ENCODE measurements around the gene ERBB2.
"Not testable (repeated sequence)": the region's sequence is repeated elsewhere in the genome, so short reads cannot be mapped to it uniquely, and the experiment has no call there.

The ERBB2 gene

DNA sequence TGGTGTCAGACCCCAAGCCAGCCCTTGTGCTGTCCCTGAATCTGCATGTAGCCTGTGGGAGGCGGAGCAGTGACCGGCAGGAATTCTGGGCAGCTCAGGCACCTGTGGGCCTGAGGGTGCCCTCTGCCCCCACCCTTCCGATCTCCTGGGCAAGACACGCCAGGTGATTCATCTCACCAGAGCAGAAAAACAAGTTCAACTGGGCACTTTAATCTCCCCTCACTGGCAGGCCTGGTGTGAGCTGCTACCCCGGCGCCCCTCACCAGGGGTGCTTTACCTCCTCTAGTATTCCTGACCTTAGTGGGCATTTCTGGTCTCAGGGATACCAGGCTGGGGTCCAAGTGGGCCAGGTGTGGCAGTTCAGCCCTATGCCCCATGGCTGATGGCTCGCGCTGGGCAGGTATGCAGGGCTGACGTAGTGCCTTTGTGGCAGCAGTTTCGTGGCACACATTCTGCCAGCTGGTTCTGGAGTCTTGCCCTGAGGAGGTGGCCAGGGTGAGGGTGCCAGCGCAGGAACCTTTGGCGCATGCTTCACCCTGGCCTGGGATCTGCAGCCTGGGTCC is 6.0 kb downstream of the ERBB2 start:
- DNase-seq, result no peak

- DNase-seq, result no peak
These were observed 6.5 kb downstream of the ERBB2 start for GRCh38 chr17:39706383-39706782.

DNA sequence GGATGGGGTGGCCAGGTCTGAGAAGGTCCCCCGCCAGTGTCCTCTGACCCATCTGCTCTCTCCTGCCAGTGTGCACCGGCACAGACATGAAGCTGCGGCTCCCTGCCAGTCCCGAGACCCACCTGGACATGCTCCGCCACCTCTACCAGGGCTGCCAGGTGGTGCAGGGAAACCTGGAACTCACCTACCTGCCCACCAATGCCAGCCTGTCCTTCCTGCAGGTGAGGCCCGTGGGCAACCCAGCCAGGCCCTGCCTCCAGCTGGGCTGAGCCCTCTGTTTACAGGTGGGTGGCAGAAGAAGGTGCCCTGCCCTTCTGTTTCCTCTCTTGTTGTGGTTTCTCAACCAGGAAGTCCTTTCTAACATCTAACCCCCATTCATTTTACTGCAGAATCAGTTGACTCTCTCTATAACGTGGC is 7.1 kb downstream of the ERBB2 start:
- no peak for DNase-seq

GRCh38 chr17:39709319-39709997 is 9.6 kb downstream of the ERBB2 start:
- DNase-seq, result no peak

DNA sequence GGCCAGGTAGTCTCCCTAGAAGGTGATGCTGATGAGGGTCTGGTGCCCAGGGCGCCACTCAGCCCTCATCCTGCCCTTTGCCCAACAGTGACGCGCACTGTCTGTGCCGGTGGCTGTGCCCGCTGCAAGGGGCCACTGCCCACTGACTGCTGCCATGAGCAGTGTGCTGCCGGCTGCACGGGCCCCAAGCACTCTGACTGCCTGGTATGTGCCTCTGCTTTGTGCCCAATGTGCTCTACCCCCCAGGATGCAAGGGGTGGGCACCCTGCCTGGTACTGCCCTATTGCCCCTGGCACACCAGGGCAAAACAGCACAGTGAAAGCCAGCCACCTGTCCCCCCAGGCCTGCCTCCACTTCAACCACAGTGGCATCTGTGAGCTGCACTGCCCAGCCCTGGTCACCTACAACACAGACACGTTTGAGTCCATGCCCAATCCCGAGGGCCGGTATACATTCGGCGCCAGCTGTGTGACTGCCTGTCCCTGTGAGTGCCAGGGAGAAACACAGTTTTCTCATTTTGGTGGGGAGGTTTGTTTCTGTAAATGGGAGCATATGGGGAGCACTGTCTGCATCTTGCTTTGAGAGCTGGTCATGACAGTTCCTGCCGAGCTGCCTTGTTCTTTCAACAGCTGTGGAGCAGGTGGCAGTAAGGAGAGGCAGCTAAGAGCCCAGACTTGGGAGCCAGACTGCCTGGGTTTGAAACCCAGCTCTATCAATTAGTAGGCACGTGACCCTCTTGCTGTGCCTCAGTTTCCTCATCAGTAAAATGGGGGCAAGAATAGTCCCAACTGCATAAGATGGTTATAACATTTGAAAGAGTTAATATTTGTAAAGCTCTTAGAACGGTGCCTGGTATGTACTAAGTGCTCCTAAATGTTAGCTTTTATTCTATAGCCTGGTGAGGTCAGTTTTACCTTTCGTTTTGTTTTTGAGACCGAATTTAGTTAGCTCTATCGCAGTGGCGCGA is 10.4 kb downstream of the ERBB2 start:
- no peak for DNase-seq

- not testable (repeated sequence) for DNase-seq
These were observed 11.2 kb downstream of the ERBB2 start for GRCh38 chr17:39711071-39711470.

DNA sequence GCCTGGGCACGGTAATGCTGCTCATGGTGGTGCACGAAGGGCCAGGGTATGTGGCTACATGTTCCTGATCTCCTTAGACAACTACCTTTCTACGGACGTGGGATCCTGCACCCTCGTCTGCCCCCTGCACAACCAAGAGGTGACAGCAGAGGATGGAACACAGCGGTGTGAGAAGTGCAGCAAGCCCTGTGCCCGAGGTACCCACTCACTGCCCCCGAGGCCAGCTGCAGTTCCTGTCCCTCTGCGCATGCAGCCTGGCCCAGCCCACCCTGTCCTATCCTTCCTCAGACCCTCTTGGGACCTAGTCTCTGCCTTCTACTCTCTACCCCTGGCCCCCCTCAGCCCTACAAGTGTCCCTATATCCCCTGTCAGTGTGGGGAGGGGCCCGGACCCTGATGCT is 12.0 kb downstream of the ERBB2 start:
- no peak for DNase-seq

GRCh38 chr17:39714234-39714633 is 14.4 kb downstream of the ERBB2 start:
- DNase-seq, result no peak

DNA sequence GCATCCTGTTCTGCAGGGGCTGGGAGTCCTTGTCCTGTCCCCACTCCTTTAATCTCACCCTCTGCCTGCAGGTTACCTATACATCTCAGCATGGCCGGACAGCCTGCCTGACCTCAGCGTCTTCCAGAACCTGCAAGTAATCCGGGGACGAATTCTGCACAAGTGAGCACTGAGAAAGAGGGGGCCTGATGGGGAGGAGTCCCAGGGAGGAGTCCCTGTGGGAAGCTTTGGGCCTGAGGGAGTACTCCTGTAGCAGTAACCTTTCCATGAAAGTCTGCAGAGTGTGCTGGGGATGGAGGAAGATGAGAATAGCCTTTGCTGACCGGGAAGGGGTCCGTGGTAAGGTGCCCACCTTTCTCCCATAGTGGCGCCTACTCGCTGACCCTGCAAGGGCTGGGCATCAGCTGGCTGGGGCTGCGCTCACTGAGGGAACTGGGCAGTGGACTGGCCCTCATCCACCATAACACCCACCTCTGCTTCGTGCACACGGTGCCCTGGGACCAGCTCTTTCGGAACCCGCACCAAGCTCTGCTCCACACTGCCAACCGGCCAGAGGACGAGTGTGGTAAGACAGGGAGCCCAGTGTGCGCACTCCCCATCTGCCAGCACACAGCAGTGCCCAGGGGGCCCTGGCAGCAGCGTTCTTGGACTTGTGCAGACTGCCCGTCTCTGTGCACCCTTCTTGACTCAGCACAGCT is 15.7 kb downstream of the ERBB2 start:
- DNase-seq, result no peak

GRCh38 chr17:39716073-39716818 is 16.4 kb downstream of the ERBB2 start:
- DNase-seq, result no peak

DNA sequence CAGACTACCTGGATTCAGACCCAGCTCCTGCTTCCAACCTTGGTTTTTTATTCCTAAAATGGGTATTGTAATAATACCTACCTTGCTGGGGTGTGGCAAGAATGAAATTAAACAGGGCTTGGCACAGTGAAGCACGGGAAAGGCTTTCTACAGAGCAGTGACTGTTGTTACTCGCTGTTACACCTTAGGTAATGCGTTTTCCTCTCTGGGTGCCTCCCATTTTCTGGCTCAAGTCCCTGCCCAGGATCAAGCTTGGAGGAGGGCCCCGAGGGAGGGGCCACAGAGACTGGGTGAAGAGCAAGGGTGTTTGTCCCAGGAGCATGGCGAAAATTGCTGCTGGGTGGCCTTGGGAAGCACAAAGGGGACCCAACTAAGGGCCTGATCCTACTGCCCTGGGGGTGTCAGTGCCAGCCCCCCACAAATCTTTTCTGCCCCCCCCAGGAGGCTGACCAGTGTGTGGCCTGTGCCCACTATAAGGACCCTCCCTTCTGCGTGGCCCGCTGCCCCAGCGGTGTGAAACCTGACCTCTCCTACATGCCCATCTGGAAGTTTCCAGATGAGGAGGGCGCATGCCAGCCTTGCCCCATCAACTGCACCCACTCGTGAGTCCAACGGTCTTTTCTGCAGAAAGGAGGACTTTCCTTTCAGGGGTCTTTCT is 17.1 kb downstream of the ERBB2 start:
- DNase-seq, result no peak

DNA sequence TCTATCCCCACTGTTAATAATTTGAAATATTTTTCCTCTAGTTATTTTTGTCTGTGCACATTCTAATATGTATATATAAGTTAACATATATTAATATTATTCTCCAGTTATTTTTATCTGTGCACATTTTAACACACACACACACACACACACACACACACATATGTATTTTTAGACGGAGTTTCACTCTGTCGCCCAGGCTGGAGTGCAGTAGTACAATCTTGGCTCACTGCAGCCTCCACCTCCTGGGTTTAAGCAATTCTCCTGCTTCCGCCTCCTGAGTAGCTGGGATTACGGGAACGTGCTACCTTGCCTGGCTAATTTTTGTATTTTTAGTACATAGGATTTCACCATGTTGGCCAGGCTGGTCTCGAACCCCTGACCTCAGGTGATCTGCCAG is 17.8 kb downstream of the ERBB2 start:
- DNase-seq, result no peak

DNA sequence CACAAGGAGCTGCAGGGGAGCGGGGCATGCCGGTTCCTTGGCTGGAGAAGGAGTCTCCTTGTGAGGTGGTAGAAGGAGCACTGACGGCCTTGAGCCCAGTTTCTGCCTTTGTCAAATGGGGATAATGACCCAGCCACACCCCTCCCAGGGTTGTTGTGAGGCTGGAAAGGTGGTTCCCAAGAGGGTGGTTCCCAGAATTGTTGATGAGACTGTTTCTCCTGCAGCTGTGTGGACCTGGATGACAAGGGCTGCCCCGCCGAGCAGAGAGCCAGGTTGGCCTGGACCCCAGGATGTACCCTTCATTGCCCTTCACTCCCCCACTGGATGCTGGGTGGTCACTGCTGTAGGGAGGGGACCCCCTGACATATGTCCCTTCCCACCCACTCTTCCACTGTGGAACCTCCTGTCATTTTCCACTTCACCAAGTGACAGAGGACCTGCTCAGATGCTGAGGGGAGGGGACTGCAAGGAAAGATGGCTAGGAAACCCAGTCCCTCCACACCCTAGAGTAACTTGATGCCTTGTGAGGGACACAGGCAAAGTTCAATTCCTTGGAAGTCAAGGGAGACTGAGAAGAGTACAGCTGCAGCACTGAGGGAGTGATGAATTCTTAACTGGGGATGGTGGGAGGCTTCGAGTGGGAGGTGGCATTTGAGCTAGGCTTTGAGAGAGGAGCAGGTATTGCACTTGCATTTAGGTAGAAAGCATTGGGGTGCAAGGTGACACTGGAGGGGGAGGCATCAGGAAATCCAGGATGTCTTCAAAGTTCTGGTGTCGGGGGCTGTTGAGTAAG is 19.9 kb downstream of the ERBB2 start:
- DNase-seq, result no peak

- no peak for DNase-seq
These were observed 22.2 kb downstream of the ERBB2 start for GRCh38 chr17:39722104-39722503.

DNA sequence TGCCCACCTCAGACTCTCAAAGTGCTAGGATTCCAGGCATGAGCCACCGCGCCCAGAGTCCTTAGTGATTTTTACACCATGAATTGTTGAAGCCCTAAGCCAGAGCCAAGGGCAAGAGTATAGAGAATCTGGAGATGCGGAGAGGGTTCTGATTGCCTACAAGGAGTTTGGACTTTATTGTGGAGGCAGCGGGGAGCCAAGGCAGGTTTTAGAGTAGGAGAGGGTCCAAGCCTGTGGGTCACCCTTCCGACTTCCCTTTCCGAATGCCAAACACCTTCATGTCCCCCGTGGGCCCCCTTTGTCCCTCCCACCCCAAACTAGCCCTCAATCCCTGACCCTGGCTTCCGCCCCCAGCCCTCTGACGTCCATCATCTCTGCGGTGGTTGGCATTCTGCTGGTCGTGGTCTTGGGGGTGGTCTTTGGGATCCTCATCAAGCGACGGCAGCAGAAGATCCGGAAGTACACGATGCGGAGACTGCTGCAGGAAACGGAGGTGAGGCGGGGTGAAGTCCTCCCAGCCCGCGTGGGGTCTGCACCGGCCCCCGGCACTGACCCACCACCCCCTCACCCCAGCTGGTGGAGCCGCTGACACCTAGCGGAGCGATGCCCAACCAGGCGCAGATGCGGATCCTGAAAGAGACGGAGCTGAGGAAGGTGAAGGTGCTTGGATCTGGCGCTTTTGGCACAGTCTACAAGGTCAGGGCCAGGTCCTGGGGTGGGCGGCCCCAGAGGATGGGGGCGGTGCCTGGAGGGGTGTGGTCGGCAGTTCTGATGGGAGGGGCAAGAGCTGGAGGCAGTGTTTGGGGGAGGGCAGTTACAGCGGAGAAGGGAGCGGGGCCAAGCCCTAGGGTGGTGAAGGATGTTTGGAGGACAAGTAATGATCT is 23.3 kb downstream of the ERBB2 start:
- no peak for DNase-seq

- no peak for DNase-seq
These were observed 24.9 kb downstream of the ERBB2 start for GRCh38 chr17:39724731-39725130.

DNA sequence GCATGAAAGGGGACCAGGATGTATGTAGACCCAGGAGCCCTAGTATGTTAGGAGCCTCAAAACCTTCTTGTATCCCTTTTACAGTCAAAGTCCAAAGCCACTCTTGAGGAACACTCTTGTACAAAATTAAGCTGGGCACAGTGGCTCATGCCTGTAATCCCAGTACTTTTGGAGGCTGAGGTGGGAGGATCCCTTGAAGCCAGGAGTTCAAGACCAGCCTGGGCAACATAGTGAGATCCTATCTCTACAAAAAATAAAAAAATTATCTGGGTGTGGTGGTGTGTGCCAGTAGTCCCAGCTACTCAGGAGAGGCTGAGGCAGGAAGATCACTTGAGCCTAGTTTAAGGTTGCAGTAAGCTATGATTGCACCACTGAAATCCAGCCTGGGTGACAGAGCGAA is 26.1 kb downstream of the ERBB2 start:
- DNase-seq, result not testable (repeated sequence)

- DNase-seq, result no peak
These were observed 26.8 kb downstream of the ERBB2 start for GRCh38 chr17:39726617-39727016.

GRCh38 chr17:39727556-39727955 is 27.7 kb downstream of the ERBB2 start:
- no peak for DNase-seq

DNA sequence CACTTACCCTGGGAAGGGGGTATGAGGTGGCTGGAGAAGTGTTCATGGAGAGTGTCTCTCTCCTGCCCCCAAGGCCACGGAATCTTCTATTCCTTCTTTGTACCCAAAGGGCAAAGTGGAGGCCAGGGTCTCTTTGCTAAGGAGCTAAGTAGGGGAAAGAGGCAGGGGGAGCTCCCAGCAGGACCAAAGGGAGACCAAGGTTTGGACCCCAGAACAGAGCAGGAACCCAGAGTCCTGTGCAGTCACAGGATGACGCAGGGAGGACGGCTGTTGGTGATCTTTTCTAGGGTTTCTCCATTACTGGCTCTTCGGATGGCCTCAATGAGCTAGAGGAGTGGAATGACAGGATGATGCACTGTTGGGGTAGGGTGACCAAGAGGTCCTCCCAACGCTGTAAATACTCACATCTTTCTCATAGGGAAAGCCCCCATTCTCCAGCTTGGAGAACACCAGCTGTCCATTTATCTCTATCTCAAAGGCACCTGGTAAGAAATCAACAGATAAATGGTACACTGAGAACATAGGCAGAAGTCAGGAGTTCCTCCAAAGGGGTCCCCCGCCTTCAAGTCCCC is 29.5 kb downstream of the ERBB2 start:
- no peak for DNase-seq

Data from activated T-cell treated with anti-CD3 and anti-CD28 coated beads for 4 hours (primary cell).